ENCODE data around the gene RALB. TPM values are rescaled to one million over a fixed set of nuclear protein-coding genes. Genes with fewer than 3 reads are reported as not detected.

The RALB gene
- total and polyA plus RNA-seq, 2 donors (not counting 1 experiment from before 2014, with no cell fraction given), result 58.3 to 73.9 TPM

- Histone ChIP-seq H3K9ac (ENCODE audit: insufficient read depth, low read length) (no peak overlapping the region), H3K9me3 (ENCODE audit: control insufficient read depth, insufficient read depth, low read depth, low read length) (no peaks in the 10 kb centered on the region), H3K4me3 (replicated peaks in 1 of 4; ENCODE audit: control extremely low read depth in 1 of 4, insufficient read depth in 1 of 4, low read depth in 3 of 4, low read length in 4 of 4) (no peak overlapping the region), H3K27ac (ENCODE audit: insufficient read depth, low read length) (no peak overlapping the region), H3K36me3 (ENCODE audit: control insufficient read depth, insufficient read depth, low read length) (no peaks in the 10 kb centered on the region), H4K20me1 (ENCODE audit: control insufficient read depth, extremely low read depth, insufficient read depth, low read length) (no peaks in the 10 kb centered on the region), H2AFZ (ENCODE audit: low read length) (no peak overlapping the region), H3K79me2 (ENCODE audit: control insufficient read depth, insufficient read depth, low read length) (no peaks in the 10 kb centered on the region), H3K27me3 (ENCODE audit: control insufficient read depth, insufficient read depth, low read length) (no peaks in the 10 kb centered on the region), H3K4me1 (ENCODE audit: control insufficient read depth, extremely low read depth, insufficient read depth, low read length) (peaks cover 18% of the 10 kb centered on the region), H3K4me2 (ENCODE audit: extremely low read depth, insufficient read depth, low read length) (no peak overlapping the region)
- DNase-seq (ENCODE audit: low read depth in 2 of 2), result no peak
- no peak for TF ChIP-seq EZH2 (IDR thresholded peaks at IDR 0.05; ENCODE audit: low read length, missing control alignments)
- TF ChIP-seq CTCF (conservative IDR thresholded peaks at IDR 0.05 in 1 of 2, IDR thresholded peaks at IDR 0.05 in 1 of 2; ENCODE audit: low read depth in 1 of 2, low read length in 2 of 2), result no peak
Measured at GRCh38 chr2:120240901-120241429, 11.7 kb upstream of the RALB start.

GRCh38 chr2:120241684-120242083 is 11.0 kb upstream of the RALB start:
- DNase-seq (ENCODE audit: low read depth in 2 of 2), result no peak
- H3K36me3 ChIP-seq (ENCODE audit: control insufficient read depth, insufficient read depth, low read length), result no peaks in the 10 kb centered on the region
- no peak overlapping the region for H3K4me2 ChIP-seq (ENCODE audit: extremely low read depth, insufficient read depth, low read length)
- no peak overlapping the region for H3K4me3 ChIP-seq (replicated peaks in 1 of 4; ENCODE audit: control extremely low read depth in 1 of 4, insufficient read depth in 1 of 4, low read depth in 3 of 4, low read length in 4 of 4)
- H4K20me1 ChIP-seq (ENCODE audit: control insufficient read depth, extremely low read depth, insufficient read depth, low read length), result no peaks in the 10 kb centered on the region
- H3K27me3 ChIP-seq (ENCODE audit: control insufficient read depth, insufficient read depth, low read length), result no peaks in the 10 kb centered on the region
- H3K9ac ChIP-seq (ENCODE audit: insufficient read depth, low read length), result no peak overlapping the region
- no peaks in the 10 kb centered on the region for H3K79me2 ChIP-seq (ENCODE audit: control insufficient read depth, insufficient read depth, low read length)
- TF ChIP-seq EZH2 (IDR thresholded peaks at IDR 0.05; ENCODE audit: low read length, missing control alignments) (no peak), CTCF (conservative IDR thresholded peaks at IDR 0.05 in 1 of 2, IDR thresholded peaks at IDR 0.05 in 1 of 2; ENCODE audit: low read depth in 1 of 2, low read length in 2 of 2) (no peak)
- no peak overlapping the region for H3K27ac ChIP-seq (ENCODE audit: insufficient read depth, low read length)
- peaks cover 18% of the 10 kb centered on the region for H3K4me1 ChIP-seq (ENCODE audit: control insufficient read depth, extremely low read depth, insufficient read depth, low read length)
- H3K9me3 ChIP-seq (ENCODE audit: control insufficient read depth, insufficient read depth, low read depth, low read length), result no peaks in the 10 kb centered on the region
- H2AFZ ChIP-seq (ENCODE audit: low read length), result no peak overlapping the region

- Histone ChIP-seq H3K79me2 (ENCODE audit: control insufficient read depth, insufficient read depth, low read length) (no peaks in the 10 kb centered on the region), H3K36me3 (ENCODE audit: control insufficient read depth, insufficient read depth, low read length) (no peaks in the 10 kb centered on the region), H3K9ac (ENCODE audit: insufficient read depth, low read length) (no peak overlapping the region), H3K27me3 (ENCODE audit: control insufficient read depth, insufficient read depth, low read length) (peaks cover 2% of the 10 kb centered on the region), H3K4me1 (ENCODE audit: control insufficient read depth, extremely low read depth, insufficient read depth, low read length) (peaks cover 11% of the 10 kb centered on the region), H3K27ac (ENCODE audit: insufficient read depth, low read length) (no peak overlapping the region), H3K4me2 (ENCODE audit: extremely low read depth, insufficient read depth, low read length) (no peak overlapping the region), H4K20me1 (ENCODE audit: control insufficient read depth, extremely low read depth, insufficient read depth, low read length) (no peaks in the 10 kb centered on the region), H2AFZ (ENCODE audit: low read length) (no peak overlapping the region), H3K9me3 (ENCODE audit: control insufficient read depth, insufficient read depth, low read depth, low read length) (no peaks in the 10 kb centered on the region), H3K4me3 (replicated peaks in 1 of 4; ENCODE audit: control extremely low read depth in 1 of 4, insufficient read depth in 1 of 4, low read depth in 3 of 4, low read length in 4 of 4) (no peak overlapping the region)
- DNase-seq (ENCODE audit: low read depth in 2 of 2), result peak in 1 of 2 donors; percentile 57
- TF ChIP-seq EZH2 (IDR thresholded peaks at IDR 0.05; ENCODE audit: low read length, missing control alignments), result no peak
- TF ChIP-seq CTCF (conservative IDR thresholded peaks at IDR 0.05 in 1 of 2, IDR thresholded peaks at IDR 0.05 in 1 of 2; ENCODE audit: low read depth in 1 of 2, low read length in 2 of 2), result no peak
Measured at GRCh38 chr2:120243211-120243610, 9.4 kb upstream of the RALB start.
